DMS 273 treated with DMSO at 0.1 percent for 48 hours (cell line): ENCODE data around the gene PCDHA5.
A peak's percentile ranks its signal among the peaks of the same experiment; 100 is the strongest.

ENCODE experiments used
- DNase-seq: peaks from one replicate; lab custom pipeline; 2025; lab: John Stamatoyannopoulos, UW

PCDHA5 gene

DNA sequence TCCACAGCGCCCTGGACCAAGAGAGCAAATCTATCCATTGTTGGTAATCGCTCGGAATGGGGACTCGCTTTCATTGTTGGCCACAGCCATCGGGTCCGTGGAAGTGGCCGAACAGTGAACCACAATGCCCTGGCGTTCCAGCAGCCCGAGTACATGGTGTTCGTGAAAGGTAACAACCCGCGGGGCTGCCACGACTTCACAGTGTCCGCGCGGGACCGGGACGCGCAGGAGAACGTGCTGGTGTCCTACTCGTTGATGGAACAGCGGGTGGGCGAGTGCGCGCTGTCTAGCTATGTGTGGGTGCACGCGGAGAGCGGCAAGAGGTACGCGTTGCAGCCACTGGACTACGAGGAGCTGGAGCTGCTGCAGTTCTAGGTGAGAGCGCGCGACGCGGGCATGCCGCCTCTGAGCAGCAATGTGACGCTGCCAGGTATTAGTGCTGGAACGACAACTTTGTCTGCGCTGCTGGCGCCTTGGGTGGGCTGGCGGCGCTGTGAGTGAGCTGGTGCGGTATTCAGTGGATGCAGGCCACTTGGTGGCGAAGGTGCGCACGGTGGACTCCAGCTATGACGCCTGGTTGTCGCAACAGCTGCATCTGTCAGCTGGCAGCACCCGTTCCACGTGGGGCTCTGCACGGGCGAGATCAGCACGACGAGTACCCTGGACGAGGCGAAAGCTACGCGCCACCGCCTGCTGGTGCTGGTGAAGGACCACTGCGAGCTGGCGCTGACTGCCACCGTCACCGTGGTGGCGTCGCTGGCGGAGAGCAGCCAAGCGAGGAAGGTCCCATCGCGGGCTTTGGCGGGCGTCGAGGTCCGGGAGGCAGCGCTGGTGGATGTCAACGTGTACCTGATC is 41.3 kb downstream of the PCDHA5 start:
- DNase-seq = no peak

DNA sequence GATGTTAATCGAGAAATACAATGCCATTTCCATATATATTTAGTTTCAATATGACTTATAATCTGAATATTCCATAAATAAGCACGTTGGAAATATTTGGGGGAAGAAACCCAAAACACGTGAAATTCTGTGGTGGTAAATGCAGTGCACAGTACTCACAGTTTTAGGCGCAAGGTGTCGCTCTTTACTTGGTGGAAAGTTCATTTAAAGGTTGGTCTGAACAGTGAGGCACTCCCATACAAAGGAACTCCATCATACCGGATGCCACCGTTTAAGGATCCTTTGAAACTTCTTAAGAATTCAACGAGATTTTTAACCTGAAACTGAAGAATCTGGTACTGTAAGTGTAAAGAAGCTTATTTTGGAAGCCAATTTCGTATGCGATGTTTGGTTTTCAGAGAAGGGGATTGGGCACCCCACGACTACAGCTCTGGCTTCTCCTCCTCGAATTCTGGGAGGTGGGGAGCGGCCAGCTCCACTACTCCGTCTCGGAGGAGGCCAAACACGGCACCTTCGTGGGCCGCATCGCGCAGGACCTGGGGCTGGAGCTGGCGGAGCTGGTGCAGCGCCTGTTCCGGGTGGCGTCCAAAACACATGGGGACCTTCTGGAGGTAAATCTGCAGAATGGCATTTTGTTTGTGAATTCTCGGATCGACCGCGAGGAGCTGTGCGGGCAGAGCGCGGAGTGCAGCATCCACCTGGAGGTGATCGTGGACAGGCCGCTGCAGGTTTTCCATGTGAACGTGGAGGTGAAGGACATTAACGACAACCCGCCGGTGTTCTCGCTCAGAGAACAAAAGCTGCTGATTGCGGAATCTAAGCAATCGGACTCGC is 47.5 kb downstream of the PCDHA5 start, which contains the start of gene PCDHA11:
Gene PCDHA11 (plus strand): TSS at position 237 of the 834 bp plus-strand sequence. CDS start 147 bp downstream, at position 384.
- DNase-seq = peak; percentile 24

DNA sequence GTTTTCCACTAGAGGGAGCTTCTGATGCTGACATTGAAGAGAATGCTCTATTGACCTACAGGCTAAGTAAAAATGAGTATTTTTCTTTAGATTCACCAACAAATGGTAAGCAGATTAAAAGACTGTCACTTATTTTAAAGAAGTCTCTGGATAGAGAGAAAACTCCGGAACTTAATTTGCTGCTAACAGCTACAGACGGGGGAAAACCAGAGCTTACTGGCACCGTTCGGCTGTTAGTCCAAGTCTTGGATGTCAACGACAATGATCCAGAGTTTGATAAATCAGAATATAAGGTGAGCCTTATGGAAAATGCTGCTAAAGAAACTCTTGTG is 48.1 kb downstream of the PCDHA5 start:
- DNase-seq = no peak

DNA sequence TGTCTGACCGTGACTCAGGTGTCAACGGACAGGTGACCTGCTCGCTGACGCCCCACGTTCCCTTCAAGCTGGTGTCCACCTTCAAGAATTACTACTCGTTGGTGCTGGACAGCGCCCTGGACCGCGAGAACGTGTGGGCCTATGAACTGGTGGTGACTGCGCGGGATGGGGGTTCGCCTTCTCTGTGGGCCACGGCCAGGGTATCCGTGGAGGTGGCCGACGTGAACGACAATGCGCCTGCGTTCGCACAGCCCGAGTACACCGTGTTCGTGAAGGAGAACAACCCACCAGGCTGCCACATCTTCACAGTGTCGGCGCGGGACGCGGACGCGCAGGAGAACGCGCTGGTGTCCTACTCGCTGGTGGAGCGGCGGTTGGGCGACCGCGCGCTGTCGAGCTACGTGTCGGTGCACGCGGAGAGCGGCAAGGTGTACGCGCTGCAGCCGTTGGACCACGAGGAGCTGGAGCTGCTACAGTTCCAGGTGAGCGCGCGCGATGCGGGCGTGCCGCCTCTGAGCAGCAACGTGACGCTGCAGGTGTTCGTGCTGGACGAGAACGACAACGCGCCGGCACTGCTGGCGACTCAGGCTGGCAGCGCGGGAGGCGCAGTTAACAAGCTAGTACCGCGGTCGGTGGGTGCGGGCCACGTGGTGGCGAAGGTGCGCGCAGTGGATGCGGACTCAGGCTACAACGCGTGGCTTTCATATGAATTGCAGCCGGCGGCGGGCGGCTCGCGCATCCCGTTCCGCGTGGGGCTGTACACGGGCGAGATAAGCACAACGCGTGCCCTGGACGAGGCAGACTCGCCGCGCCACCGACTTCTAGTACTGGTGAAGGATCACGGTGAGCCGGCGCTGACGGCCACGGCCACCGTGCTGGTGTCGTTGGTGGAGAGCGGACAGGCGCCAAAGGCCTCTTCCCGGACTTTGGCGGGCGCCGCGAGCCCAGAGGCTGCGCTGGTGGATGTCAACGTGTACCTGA is 49.1 kb downstream of the PCDHA5 start:
- DNase-seq = no peak
